HepG2 (cell line): ENCODE results near the gene ERP27.

ENCODE experiments used
- CHD2 ChIP-seq: IDR thresholded peaks from 2 replicates; pipeline ENCODE4 v1.6.1; 2011; ENCODE audit warnings: low read depth, low read length, improper control_type of control experiment
- FOXM1 ChIP-seq: sonication (generic); formaldehyde crosslinking; IDR thresholded peaks from 2 replicates; pipeline ENCODE4 v1.5.0; 2020; ENCODE audit warnings: missing genetic modification reagents
- POLR2A ChIP-seq, 2 experiments: IDR thresholded peaks; 2 replicates each; pipeline ENCODE4 v1.6.1; 2011; ENCODE audit warnings: low read depth in 2 of 2, low read length in 2 of 2, mild to moderate bottlenecking in 1 of 2, moderate library complexity in 1 of 2; ENCODE audit not compliant: insufficient read depth in 1 of 2
- SUZ12 ChIP-seq: fragments of 150-350 bp; IDR thresholded peaks from 2 replicates; pipeline ENCODE4 v1.6.1; 2014; ENCODE audit warnings: low read depth, low read length
- ZNF766 ChIP-seq: sonication (generic); formaldehyde crosslinking; IDR thresholded peaks from 2 replicates; pipeline ENCODE4 v1.5.0; 2020; ENCODE audit warnings: missing genetic modification reagents, borderline replicate concordance
- TF ChIP-seq, protein P1 (sequence below): sonication (generic); formaldehyde crosslinking; IDR thresholded peaks from 2 replicates; pipeline ENCODE4 v1.4.0; 2020; ENCODE audit warnings: missing genetic modification reagents
- TF ChIP-seq, protein P2 (sequence below): sonication (generic); formaldehyde crosslinking; IDR thresholded peaks from 2 replicates; pipeline ENCODE4 v1.5.0; 2020; ENCODE audit warnings: mild to moderate bottlenecking, missing genetic modification reagents, moderate library complexity

DNA sequence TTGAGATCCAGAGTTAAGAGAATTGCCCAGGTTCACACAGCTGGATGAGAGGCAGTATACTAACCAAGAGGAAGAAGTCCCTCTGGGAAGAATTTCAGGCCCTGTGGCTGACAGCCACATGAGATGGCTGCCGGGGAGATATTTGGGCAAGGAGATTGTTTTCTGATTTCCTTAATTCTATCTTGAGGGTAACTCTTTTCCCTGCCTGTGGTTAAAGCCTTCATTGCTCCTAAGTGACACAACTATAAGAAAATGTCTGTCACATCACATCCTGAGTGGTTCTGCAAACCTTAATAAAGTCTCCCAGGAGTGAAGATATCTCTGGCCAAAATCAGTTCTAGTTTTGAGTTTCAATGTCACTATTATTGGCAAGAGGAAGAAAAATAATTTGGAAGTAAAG lies 13.5 kb upstream of the ERP27 start:
- no peak for TF ChIP-seq CHD2
- TF ChIP-seq, protein P1, sequence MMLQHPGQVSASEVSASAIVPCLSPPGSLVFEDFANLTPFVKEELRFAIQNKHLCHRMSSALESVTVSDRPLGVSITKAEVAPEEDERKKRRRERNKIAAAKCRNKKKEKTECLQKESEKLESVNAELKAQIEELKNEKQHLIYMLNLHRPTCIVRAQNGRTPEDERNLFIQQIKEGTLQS, result no peak
- TF ChIP-seq SUZ12, result no peak
- TF ChIP-seq POLR2A (IDR thresholded peaks at IDR 0.05; ENCODE audit: insufficient read depth in 1 of 2, low read depth in 2 of 2, low read length in 2 of 2), result no peak
- no peak for TF ChIP-seq FOXM1
- TF ChIP-seq ZNF766, result no peak
- TF ChIP-seq, protein P2, sequence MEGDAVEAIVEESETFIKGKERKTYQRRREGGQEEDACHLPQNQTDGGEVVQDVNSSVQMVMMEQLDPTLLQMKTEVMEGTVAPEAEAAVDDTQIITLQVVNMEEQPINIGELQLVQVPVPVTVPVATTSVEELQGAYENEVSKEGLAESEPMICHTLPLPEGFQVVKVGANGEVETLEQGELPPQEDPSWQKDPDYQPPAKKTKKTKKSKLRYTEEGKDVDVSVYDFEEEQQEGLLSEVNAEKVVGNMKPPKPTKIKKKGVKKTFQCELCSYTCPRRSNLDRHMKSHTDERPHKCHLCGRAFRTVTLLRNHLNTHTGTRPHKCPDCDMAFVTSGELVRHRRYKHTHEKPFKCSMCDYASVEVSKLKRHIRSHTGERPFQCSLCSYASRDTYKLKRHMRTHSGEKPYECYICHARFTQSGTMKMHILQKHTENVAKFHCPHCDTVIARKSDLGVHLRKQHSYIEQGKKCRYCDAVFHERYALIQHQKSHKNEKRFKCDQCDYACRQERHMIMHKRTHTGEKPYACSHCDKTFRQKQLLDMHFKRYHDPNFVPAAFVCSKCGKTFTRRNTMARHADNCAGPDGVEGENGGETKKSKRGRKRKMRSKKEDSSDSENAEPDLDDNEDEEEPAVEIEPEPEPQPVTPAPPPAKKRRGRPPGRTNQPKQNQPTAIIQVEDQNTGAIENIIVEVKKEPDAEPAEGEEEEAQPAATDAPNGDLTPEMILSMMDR, result no peak
